H1 (cell line): ENCODE measurements around the gene PRKG2. TPM values are rescaled to one million over a fixed set of nuclear protein-coding genes. Genes with fewer than 3 reads are reported as not detected.

Experiments
- BCL11A ChIP-seq, 2 experiments: IDR thresholded peaks; one replicate each; pipeline ENCODE4 v1.6.1; 2011; ENCODE audit warnings: low read depth in 2 of 2, low read length in 2 of 2, mild to moderate bottlenecking in 2 of 2
- JUN ChIP-seq: IDR thresholded peaks from 2 replicates; pipeline ENCODE4 v1.6.1; 2011; ENCODE audit warnings: low read depth, mild to moderate bottlenecking, improper control_type of control experiment, low read length
- SIN3A ChIP-seq, 2 experiments: IDR thresholded peaks in 1 of 2; conservative IDR thresholded peaks in 1 of 2; 2 replicates each; pipeline ENCODE4 v1.6.1; 2011 to 2012; ENCODE audit warnings: low read length in 2 of 2, improper control_type of control experiment in 1 of 2, low read depth in 1 of 2, mild to moderate bottlenecking in 1 of 2
- TCF12 ChIP-seq: IDR thresholded peaks from 2 replicates; pipeline ENCODE4 v1.6.1; 2011; ENCODE audit warnings: low read depth, mild to moderate bottlenecking, low read length
- polyA plus RNA-seq, 7 experiments: library from polyadenylated mRNA; depleted of rRNA in 3 of 7; stranded (reverse) in 5 of 7; unstranded in 2 of 7; fragments of >200 nt in 5 of 7; fragments of 200-250 nt in 2 of 7; gene quantifications; 1 replicate in 5 of 7; 2 replicates in 1 of 7; 4 replicates in 1 of 7; pipeline versions ENCODE4 v1.2.1 to v1.2.3, GENCODE V29; 2011 to 2013; ENCODE audit warnings: missing spikeins in 2 of 7, mixed read lengths in 2 of 7
- total RNA-seq: library from RNA; stranded (reverse); fragmentation: NEBNext Ultra II Directional; extraction: Animal tissue kit (Norgen Biotek cat#: 25700); gene quantifications from 2 replicates; pipeline ENCODE4 v1.2.1, GENCODE V29; 2021

The PRKG2 gene
- total and polyA plus RNA-seq, 2 of the 8 experiments (the other 6 are each of a cell fraction or from before 2014, with no cell fraction given): 0.45 to 1.2 TPM

- TF ChIP-seq JUN (no peak), TCF12 (no peak), SIN3A (conservative IDR thresholded peaks at IDR 0.05 in 1 of 2, IDR thresholded peaks at IDR 0.05 in 1 of 2; ENCODE audit: low read depth in 1 of 2, low read length in 2 of 2) (no peak), BCL11A (IDR thresholded peaks at IDR 0.05; ENCODE audit: low read depth in 2 of 2, low read length in 2 of 2) (no peak)
- TF ChIP-seq, all 59 proteins: peak for 0
These were observed 42.8 kb upstream of the PRKG2 start (continued) for GRCh38 chr4:81257816-81258215.
